GM12878 (cell line): Measurements from ENCODE around the gene LDHA. TPM values are rescaled to one million over a fixed set of nuclear protein-coding genes. Genes with fewer than 3 reads are reported as not detected.

Experiments
- ATAC-seq: fragments of 200-7000 bp; cut with Tn5 transposase; 3 replicates; pipeline ENCODE4 v1.9.1; 2020; ENCODE audit warnings: mild to moderate bottlenecking, moderate library complexity
- BruUV-seq: library from RNA; stranded (reverse); fragments of 400-500 nt; replicated peaks from 2 replicates; lab custom pipeline; 2021; lab: Mats Ljungman, UMichigan
- CTCF ChIA-PET: fragments of 300-600 bp; sonication (Branson Sonifier 250); formaldehyde crosslinking; extraction: SDS; loops from one replicate; lab custom pipeline; 2021; ENCODE audit warnings: inconsistent platforms; lab: Yijun Ruan, JAX
- POLR2A ChIA-PET: fragments of 350-600 bp; formaldehyde crosslinking; extraction: SDS; loops from one replicate; lab custom pipeline; 2021; ENCODE audit warnings: inconsistent platforms; lab: Charles Lee
- RAD21 ChIA-PET: fragments of 300-600 bp; sonication (Branson Sonifier 250); formaldehyde crosslinking; loops from one replicate; lab custom pipeline; 2023; ENCODE audit warnings: antibody characterized with exemption; ENCODE audit not compliant: unreplicated experiment; lab: Charles Lee
- SMC1A ChIA-PET: fragments of 300-600 bp; sonication (Branson Sonifier 250); formaldehyde crosslinking; loops from one replicate; lab custom pipeline; 2023; ENCODE audit not compliant: unreplicated experiment, uncharacterized antibody; lab: Charles Lee
- DNase-seq: peaks from one replicate; pipeline ENCODE4 v3.0.0-alpha.2; 2011; ENCODE audit warnings: low read depth, low spot score
- FAIRE-seq: peaks from 3 replicates; lab custom pipeline; 2011; peaks lifted over from hg19 to GRCh38; lab: Jason Lieb, UNC
- H2AFZ ChIP-seq: 2 replicates; pipeline ENCODE4 v1.6.0; 2011; ENCODE audit warnings: low read depth, low read length, control low read depth; ENCODE audit not compliant: control insufficient read depth
- H3K27ac ChIP-seq: 2 replicates; pipeline ENCODE4 v1.5.1; 2011; ENCODE audit warnings: control low read depth; ENCODE audit not compliant: control insufficient read depth, insufficient read depth
- H3K27me3 ChIP-seq, 2 experiments: replicated peaks in 1 of 2; 2 replicates each; pipeline versions ENCODE4 v1.6.0 to v1.6.1; 2011; ENCODE audit warnings: low read length in 1 of 2; ENCODE audit not compliant: control insufficient read depth in 2 of 2, insufficient read depth in 2 of 2
- H3K36me3 ChIP-seq, 2 experiments: 2 replicates each; pipeline ENCODE4 v1.5.1; 2011; ENCODE audit warnings: low read length in 1 of 2; ENCODE audit not compliant: control insufficient read depth in 2 of 2, insufficient read depth in 2 of 2
- H3K4me1 ChIP-seq: 2 replicates; pipeline ENCODE4 v1.6.1; 2011; ENCODE audit warnings: mild to moderate bottlenecking, low read length, moderate library complexity, mixed read lengths; ENCODE audit not compliant: control insufficient read depth, insufficient read depth
- H3K4me2 ChIP-seq: 2 replicates; pipeline ENCODE4 v1.6.0; 2011; ENCODE audit warnings: control low read depth; ENCODE audit not compliant: control insufficient read depth, insufficient read depth
- H3K4me3 ChIP-seq: fragments of 200-600 bp; sonication (generic); 2 replicates; pipeline ENCODE4 v1.5.1; 2016
- H3K79me2 ChIP-seq: 2 replicates; pipeline ENCODE4 v1.6.0; 2011; ENCODE audit warnings: low read length; ENCODE audit not compliant: control insufficient read depth, insufficient read depth
- H3K9ac ChIP-seq: 2 replicates; pipeline ENCODE4 v1.8.0; 2011; ENCODE audit warnings: low read length, control low read depth, mixed read lengths; ENCODE audit not compliant: control insufficient read depth, insufficient read depth
- H3K9me3 ChIP-seq: replicated peaks from 3 replicates; pipeline ENCODE4 v1.5.1; 2011; ENCODE audit warnings: mild to moderate bottlenecking, low read length; ENCODE audit not compliant: control insufficient read depth, insufficient read depth
- H4K20me1 ChIP-seq: 2 replicates; pipeline ENCODE4 v1.6.0; 2011; ENCODE audit not compliant: control insufficient read depth, insufficient read depth
- BACH1 ChIP-seq: fragments of 450-650 bp; IDR thresholded peaks from 2 replicates; pipeline ENCODE4 v1.6.1; 2017; ENCODE audit warnings: mild to moderate bottlenecking, borderline replicate concordance
- CHD1 ChIP-seq: IDR thresholded peaks from 2 replicates; pipeline ENCODE4 v1.6.1; 2012; ENCODE audit warnings: low read depth, low read length, improper control_type of control experiment
- CREB1 ChIP-seq: IDR thresholded peaks from 2 replicates; pipeline ENCODE4 v1.6.1; 2012; ENCODE audit warnings: low read depth, mild to moderate bottlenecking, inconsistent platforms
- E2F4 ChIP-seq: IDR thresholded peaks from 2 replicates; pipeline ENCODE4 v1.6.1; 2012; ENCODE audit warnings: low read depth, low read length, improper control_type of control experiment
- E4F1 ChIP-seq: fragments of 450-650 bp; IDR thresholded peaks from 2 replicates; pipeline ENCODE4 v1.6.1; 2018; ENCODE audit warnings: borderline replicate concordance, mild to moderate bottlenecking; ENCODE audit not compliant: partially characterized antibody
- ETV6 ChIP-seq, 2 experiments: fragments of 450-650 bp in 1 of 2; IDR thresholded peaks in 1 of 2; conservative IDR thresholded peaks in 1 of 2; 2 replicates each; pipeline ENCODE4 v1.6.1; 2014; ENCODE audit warnings: antibody characterized with exemption in 1 of 2, borderline replicate concordance in 1 of 2, low read depth in 1 of 2, mild to moderate bottlenecking in 1 of 2, moderate library complexity in 1 of 2
- GABPA ChIP-seq: IDR thresholded peaks from 2 replicates; pipeline ENCODE4 v1.6.1; 2014; ENCODE audit warnings: antibody characterized with exemption, low read depth, mild to moderate bottlenecking, inconsistent platforms
- GATAD2B ChIP-seq: fragments of 450-650 bp; conservative IDR thresholded peaks from 2 replicates; pipeline ENCODE4 v1.6.1; 2017; ENCODE audit warnings: low read depth, mild to moderate bottlenecking, moderate library complexity
- RB1 ChIP-seq: fragments of 450-650 bp; formaldehyde crosslinking; IDR thresholded peaks from 2 replicates; pipeline ENCODE4 v1.6.1; 2017; ENCODE audit warnings: mild to moderate bottlenecking, borderline replicate concordance
- RBBP5 ChIP-seq: fragments of 200-600 bp; sonication (generic); conservative IDR thresholded peaks from 2 replicates; pipeline ENCODE4 v1.6.1; 2016
- SMARCA5 ChIP-seq: fragments of 450-650 bp; IDR thresholded peaks from 2 replicates; pipeline ENCODE4 v1.6.1; 2017; ENCODE audit warnings: mild to moderate bottlenecking
- SREBF1 ChIP-seq: IDR thresholded peaks from 2 replicates; pipeline ENCODE4 v1.6.1; 2012; ENCODE audit warnings: mild to moderate bottlenecking, low read length
- WGBS: methylation state at CpG from one replicate; pipeline ENCODE4 v1.1.6; 2016; ENCODE audit warnings: low lambda C conversion rate; ENCODE audit not compliant: insufficient replicate concordance, insufficient coverage; ENCODE audit errors: missing lambda C conversion rate; 5-methylcytosine and 5-hydroxymethylcytosine counted together
- in situ Hi-C: fragments of 300-500 bp; cut with MboI; formaldehyde crosslinking; loops from 9 replicates; pipeline ENCODE4 v1.14.3; 2018; ENCODE audit warnings: mixed read lengths
- intact Hi-C: fragments of 100-400 bp; cut with micrococcal nuclease; formaldehyde crosslinking; loops from one replicate; pipeline ENCODE4 v1.14.2; 2022; ENCODE audit not compliant: unreplicated experiment
- polyA plus RNA-seq, 11 experiments: library from polyadenylated mRNA; depleted of rRNA in 4 of 11; unstranded in 6 of 11; stranded (reverse) in 5 of 11; fragments of >200 nt; fragmentation: Nextera tagmentation in 4 of 11; fragmentation: Illumina TruSeq in 1 of 11; extraction: Ambion mirVana in 4 of 11; extraction: Trizol in 1 of 11; gene quantifications; 1 replicate in 1 of 11; 2 replicates in 10 of 11; pipeline versions ENCODE4 v1.2.1 to v1.2.3, GENCODE V29; 2011 to 2016; ENCODE audit warnings: inconsistent platforms in 2 of 11, missing spikeins in 2 of 11, low read depth in 1 of 11
- total RNA-seq, 4 experiments: library from RNA; depleted of rRNA in 3 of 4; stranded (reverse); fragments of >200 nt in 3 of 4; fragmentation: Illumina TruSeq in 1 of 4; extraction: Trizol in 1 of 4; gene quantifications; 2 replicates each; pipeline versions ENCODE4 v1.2.1 to v1.2.3, GENCODE V29; 2013 to 2021
- TF ChIP-seq, protein P1 (sequence below): IDR thresholded peaks from 2 replicates; pipeline ENCODE4 v1.6.1; 2011; ENCODE audit warnings: borderline replicate concordance, low read depth, mild to moderate bottlenecking, moderate library complexity, low read length; ENCODE audit not compliant: insufficient read depth, poor library complexity, severe bottlenecking

Gene LDHA
- total and polyA plus RNA-seq, 10 of the 15 experiments (the other 5 are each of a cell fraction or from before 2014, with no cell fraction given), result 773 to 2,300 (median 1,367) TPM

DNA sequence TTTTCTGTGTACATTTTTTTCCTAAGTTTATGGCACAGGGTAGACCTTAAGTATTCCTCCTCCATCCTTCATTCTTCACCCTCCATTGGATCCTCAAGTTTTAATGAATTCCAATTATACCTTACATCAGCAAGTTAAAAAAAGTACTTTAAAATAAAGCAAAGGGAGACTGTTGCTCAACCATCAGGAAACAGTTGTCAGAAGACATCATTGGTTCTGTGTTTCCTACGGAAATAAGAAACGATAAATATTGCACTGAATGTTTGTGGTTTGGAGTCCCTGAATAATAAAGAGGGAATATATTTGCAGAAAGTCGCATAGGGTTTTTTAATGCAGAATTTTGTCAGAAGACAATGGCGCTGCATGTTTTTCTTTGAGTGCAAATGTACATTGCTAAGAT, 28.1 kb upstream of the LDHA start:
- WGBS, result 77% methylated on average over 4 of the region's 4 CpGs
- no peak for DNase-seq
- H3K79me2 ChIP-seq, result no peaks in the 10 kb centered on the region
- ChIA-PET POLR2A (no interaction called here), RAD21 (interaction anchor here (0.7 kb wide), 1 partner anchor 18 kb away, joined by 3 read pairs; no protein-coding TSS in a partner anchor), SMC1A (no interaction called here), CTCF (interaction anchor here (1.7 kb wide), 1 partner anchor 122 kb away, joined by 4 read pairs; no protein-coding TSS in a partner anchor)
- H3K9ac ChIP-seq, result no peak overlapping the region
- no peaks in the 10 kb centered on the region for H3K9me3 ChIP-seq
- H3K4me1 ChIP-seq, result no peaks in the 10 kb centered on the region
- no peak overlapping the region for H3K4me3 ChIP-seq
- peaks cover 5 to 21% of the 10 kb centered on the region in 2 experiments for H3K36me3 ChIP-seq
- H2AFZ ChIP-seq, result no peak overlapping the region
- in situ Hi-C loops, result no loop called here
- TF ChIP-seq GATAD2B (no peak), ETV6 (conservative IDR thresholded peaks at IDR 0.05 in 1 of 2, IDR thresholded peaks at IDR 0.05 in 1 of 2; ENCODE audit: borderline replicate concordance in 1 of 2, low read depth in 1 of 2) (no peak), BACH1 (no peak), E2F4 (no peak), CREB1 (no peak), RB1 (no peak), SMARCA5 (no peak), RBBP5 (no peak), CHD1 (no peak), SREBF1 (no peak), GABPA (no peak), E4F1 (no peak)
- TF ChIP-seq, protein P1, sequence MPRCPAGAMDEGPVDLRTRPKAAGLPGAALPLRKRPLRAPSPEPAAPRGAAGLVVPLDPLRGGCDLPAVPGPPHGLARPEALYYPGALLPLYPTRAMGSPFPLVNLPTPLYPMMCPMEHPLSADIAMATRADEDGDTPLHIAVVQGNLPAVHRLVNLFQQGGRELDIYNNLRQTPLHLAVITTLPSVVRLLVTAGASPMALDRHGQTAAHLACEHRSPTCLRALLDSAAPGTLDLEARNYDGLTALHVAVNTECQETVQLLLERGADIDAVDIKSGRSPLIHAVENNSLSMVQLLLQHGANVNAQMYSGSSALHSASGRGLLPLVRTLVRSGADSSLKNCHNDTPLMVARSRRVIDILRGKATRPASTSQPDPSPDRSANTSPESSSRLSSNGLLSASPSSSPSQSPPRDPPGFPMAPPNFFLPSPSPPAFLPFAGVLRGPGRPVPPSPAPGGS, result no peak
- H4K20me1 ChIP-seq, result no peaks in the 10 kb centered on the region; the same call in 1 of the 2 replicates
- no peak for ATAC-seq
- H3K27me3 ChIP-seq, result no peaks in the 10 kb centered on the region
- no peak for FAIRE-seq
- intact Hi-C loops, result no loop called here
- H3K4me2 ChIP-seq, result no peak overlapping the region
- no peak overlapping the region for H3K27ac ChIP-seq
- no TSS peak for BruUV-seq
